HG02798 (cell line): ENCODE results near the gene TNC.

Experiments
- ATAC-seq: cut with Tn5 transposase; IDR thresholded peaks from one replicate; pipeline ENCODE4 v1.9.1; 2021; ENCODE audit warnings: mild to moderate bottlenecking; ENCODE audit not compliant: unreplicated experiment, poor library complexity

The TNC gene

GRCh38 chr9:115117999-115118878, at the start of gene TNC:
TSS of gene TNC (minus strand) at chr9:115118157. CDS start at chr9:115091018, 27,139 bp downstream.
- no peak for ATAC-seq

GRCh38 chr9:115167175-115167574, 49.2 kb upstream of the TNC start:
- ATAC-seq, result no peak

GRCh38 chr9:115165233-115165632, 47.3 kb upstream of the TNC start:
- ATAC-seq, result no peak

- ATAC-seq, result no peak
Observed at GRCh38 chr9:115164511-115164974, 46.6 kb upstream of the TNC start.

DNA sequence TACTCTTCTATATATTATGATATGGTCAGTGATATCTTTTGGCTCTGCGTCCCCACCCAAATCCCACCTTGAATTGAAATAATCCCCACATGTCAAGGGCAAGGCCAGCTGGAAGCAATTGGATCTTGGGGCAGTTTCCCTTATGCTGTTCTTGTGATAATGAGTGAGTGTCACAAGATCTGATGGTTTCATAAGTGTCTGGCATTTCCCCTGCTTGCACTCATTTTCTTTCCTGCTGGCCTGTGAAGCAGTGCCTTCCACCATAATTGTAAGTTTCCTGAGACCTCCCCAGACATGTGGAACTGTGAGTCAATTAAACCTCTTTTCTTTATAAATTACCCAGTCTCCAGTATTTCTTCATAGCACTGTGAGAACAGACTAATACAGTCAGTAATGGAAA, 45.0 kb upstream of the TNC start:
- ATAC-seq, result no peak

DNA sequence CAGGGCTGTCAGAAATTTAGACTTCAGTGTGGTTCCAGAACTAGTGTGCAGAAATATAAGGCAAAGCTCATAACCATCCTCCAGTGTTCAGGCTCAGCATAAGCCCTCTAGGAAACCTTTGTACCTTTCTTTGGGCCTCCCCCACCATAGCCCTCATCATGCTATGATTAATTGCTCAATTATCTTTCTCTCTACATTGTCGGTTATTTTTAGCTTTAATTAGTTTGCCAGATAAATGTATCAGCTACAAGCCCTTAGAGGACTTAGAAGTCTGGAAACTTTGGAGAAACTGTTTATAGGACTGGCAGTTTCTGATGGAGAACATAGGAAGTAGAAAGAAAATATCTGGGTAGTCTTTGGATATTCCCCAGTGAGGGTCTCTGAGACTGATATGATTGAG, 43.5 kb upstream of the TNC start:
- ATAC-seq, result no peak

DNA sequence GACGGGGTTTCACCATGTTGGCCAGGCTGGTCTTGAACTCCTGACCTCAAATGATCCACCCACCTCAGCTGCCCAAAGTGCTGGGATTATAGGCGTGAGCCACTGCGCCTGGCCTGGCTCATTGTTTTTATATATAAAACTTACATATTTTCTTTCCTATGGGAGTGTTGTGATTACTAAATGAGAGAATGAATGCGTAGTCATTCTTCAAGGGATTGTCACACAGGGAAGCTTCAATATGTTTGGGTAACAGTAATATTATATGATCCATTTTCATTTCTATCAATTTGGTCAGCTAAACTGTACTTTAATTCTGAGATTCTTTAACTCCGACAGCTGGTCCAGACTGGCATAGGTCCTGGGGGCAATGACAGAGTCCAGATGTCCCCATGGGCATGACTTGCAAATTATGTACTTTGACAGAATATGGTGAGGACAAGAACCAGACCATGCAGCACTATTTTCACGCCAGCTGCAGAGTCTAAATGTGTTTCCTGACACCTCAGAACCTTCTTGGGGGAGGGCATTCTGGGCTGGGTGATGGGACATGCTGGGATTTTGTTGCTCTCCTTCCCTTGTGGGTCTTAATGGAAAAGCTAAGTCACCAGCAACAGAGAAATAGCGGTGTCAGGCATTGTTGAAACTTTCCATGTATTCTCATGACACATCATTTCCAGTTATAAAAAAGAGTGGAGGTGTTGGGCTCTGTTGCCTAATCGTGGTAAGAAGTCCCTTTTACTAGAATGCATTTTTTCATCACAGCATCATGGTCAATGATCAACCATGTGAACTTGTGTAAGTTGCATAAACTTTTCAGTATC, 40.9 kb upstream of the TNC start:
- no peak for ATAC-seq

- ATAC-seq, result no peak
Observed at GRCh38 chr9:115157245-115157674, 39.3 kb upstream of the TNC start.

DNA sequence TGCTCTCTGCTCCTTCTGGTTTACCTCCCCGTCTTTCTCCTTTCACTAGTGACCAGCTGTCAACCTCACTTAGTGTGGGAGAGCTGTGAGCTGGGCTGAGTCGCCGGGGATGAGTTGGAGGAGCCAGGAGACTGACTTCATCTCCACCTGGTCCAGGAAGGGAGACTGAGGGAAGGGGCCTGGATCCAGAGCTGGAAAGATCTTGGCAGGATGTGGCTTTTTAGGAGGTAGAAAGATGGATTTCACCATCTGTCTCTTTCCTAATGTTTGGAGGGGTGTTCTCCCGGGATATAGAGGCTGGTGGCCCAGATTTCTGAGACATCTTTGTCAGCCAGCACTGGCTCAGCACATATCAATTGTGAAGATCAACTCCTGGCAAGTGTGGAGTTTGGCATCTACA, 37.1 kb upstream of the TNC start:
- ATAC-seq, result no peak

DNA sequence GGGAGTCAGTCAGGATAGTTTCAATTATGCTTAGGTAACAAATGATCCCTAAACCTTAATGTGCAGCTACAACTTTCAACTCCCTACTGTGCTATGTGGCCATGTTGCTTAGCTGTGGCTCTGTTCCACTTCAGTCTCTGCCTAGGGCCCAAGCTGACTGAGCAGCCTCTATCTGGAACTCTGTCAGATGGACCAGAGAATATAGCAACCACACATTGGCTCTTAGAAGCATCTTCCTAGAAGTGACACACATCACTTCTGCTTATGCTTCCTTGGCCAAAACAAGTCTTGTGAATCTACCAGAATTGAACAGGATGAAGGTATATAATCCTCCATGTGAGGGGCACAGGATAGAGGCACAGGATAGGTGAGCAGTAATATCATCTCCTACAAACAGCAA, 36.7 kb upstream of the TNC start:
- no peak for ATAC-seq

GRCh38 chr9:115152281-115152820, 34.4 kb upstream of the TNC start:
- no peak for ATAC-seq

GRCh38 chr9:115148721-115149120, 30.8 kb upstream of the TNC start:
- ATAC-seq, result no peak

- no peak for ATAC-seq
Observed at GRCh38 chr9:115146581-115147021, 28.6 kb upstream of the TNC start.

DNA sequence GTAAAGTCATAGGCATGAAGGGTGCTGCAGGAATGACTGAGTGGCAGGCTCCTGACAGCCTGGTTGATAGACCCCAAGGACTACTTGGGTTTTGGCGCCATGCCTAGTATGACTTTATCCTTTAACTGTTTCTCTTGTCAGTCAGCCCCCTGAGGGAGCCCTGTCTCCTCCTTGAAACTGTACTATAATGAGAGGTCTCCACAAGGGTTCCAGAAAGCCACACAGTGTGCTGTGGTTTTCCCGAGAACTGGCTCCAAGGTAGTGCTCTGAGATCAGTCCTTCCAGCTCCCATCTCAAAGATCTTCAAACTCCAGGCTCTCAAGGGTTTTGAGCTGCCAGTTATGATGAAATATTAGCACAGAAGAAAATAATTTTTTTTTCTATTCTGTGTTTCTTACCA, 26.7 kb upstream of the TNC start:
- ATAC-seq, result no peak

- ATAC-seq, result no peak
Observed at GRCh38 chr9:115143689-115144088, 25.7 kb upstream of the TNC start.

DNA sequence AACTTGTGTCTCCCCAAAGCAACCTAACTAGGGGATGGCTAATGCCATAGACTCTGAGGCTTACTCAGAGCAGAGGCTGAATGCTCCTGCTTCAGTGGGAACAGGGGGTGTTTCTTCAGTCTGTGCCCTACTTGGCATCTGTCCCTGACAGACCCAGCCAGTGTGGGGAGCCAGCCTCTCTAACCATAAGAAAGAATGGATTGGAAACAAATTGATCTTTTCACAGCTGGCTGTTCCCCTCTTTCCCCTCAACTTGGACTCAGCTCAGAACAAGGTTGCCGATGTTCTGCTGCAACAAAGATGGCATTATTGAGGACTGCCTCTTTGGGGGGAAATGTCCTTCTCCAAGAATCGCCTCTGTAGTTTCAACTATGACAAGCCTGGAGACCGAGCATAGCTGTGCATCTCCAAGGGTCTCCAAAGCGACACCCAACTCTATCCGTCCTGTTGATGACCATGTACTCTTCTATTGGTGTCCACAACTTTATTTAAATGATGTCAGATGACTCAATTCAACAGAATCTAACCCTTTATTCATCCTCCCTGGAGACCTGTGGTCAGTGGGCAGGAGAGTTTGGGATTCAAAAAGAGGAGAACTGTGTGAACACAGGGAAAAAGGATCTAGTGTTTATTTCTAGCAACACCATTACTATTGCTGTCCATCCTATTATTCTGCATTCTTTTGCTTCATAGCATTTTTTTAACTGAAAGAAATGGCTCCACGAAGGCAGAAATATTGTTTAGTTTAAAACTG, 24.7 kb upstream of the TNC start:
- no peak for ATAC-seq

DNA sequence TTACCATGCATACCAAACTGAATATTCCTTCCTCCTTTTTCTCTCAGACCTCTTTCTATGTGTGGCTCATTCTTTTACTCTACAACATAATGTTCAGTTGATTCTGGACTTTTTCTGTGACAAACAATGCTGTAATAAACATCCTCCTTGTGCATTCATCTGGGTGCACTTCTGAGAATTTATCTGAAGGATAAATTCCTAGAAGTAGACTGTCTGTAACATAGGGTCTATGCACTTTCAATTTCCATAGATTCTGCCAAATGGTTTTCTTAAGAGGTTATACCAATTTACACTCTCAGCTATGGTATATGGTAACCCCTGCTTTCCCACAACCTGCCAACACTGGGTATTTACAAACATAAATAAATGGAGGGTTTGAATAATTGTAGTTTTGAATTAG, 24.1 kb upstream of the TNC start:
- ATAC-seq, result no peak

DNA sequence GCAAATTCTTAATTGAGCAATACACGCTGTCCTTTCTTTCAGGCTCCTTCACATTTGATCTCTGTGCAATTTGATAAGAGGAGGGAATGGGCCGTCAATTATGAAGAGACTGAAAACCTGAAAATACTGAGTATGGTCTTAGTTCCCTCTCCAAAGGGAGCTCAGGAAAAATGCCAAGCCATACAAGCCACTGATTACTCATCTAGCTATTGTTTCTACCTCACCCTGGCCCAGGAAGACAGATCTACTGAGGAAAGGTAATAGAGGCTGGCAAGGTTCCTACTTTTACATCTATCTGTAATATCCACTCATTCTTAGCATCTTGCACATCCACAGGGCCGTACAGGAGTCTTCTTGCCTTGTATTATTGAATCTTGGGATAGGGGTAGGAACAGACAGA, 23.7 kb upstream of the TNC start:
- no peak for ATAC-seq

GRCh38 chr9:115138151-115138550, 20.2 kb upstream of the TNC start:
- no peak for ATAC-seq

DNA sequence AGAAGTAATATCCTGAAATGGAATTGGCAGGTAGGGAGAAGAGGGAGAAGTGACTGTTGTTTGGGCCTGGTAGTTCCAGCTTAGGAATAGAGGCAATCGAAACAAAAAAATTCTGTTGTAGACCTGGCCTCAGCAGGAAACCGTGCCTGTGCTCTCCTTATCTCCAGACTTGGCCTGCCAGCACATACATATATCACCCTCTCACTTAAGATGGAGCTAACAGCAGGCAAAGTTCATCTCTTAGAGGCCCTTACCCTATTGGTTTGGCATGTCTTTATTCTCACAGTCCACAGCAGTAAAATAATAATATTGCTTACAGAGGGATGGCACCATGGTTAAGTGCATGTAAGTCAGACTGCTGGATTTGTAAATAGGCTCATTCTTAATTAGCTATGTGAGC, 19.6 kb upstream of the TNC start:
- ATAC-seq, result no peak
